CD4-positive, alpha-beta T cell (primary cell): Measurements from ENCODE around the gene CLEC4M. TPM values are rescaled to one million over a fixed set of nuclear protein-coding genes. Genes with fewer than 3 reads are reported as not detected.

Source experiments
- ATAC-seq: fragments of 200-7000 bp; cut with Tn5 transposase; one replicate; pipeline ENCODE4 v1.10.0; 2022; ENCODE audit warnings: mild to moderate bottlenecking; ENCODE audit not compliant: poor library complexity
- CTCF ChIA-PET: fragments of 350-600 bp; sonication (Branson Sonifier 250); formaldehyde crosslinking; loops from one replicate; lab custom pipeline; 2021; ENCODE audit warnings: antibody characterized with exemption, inconsistent platforms; lab: Charles Lee
- POLR2A ChIA-PET: fragments of 350-600 bp; sonication (Branson Sonifier 250); formaldehyde crosslinking; loops from one replicate; lab custom pipeline; 2021; ENCODE audit warnings: antibody characterized with exemption, inconsistent platforms; lab: Charles Lee
- DNase-seq, 14 experiments: peaks; one replicate each; pipeline ENCODE4 v3.0.0-alpha.2; 2013 to 2020; ENCODE audit warnings: mixed read lengths in 2 of 14
- H3K27ac ChIP-seq, 2 donors: one replicate each; pipeline versions ENCODE4 v1.5.1 to v1.7.0; 2013; ENCODE audit warnings: low read length in 2 of 2, low read depth in 1 of 2, mild to moderate bottlenecking in 1 of 2
- H3K27me3 ChIP-seq, 2 experiments: 1 replicate in 1 of 2; 2 replicates in 1 of 2; pipeline versions ENCODE4 v1.6.1 to v1.7.0; 2013; ENCODE audit warnings: low read length in 2 of 2, control low read depth in 1 of 2, mild to moderate bottlenecking in 1 of 2, moderate library complexity in 1 of 2; ENCODE audit not compliant: insufficient read depth in 2 of 2, control insufficient read depth in 1 of 2
- H3K36me3 ChIP-seq: one replicate; pipeline ENCODE4 v1.6.1; 2013; ENCODE audit warnings: low read length, control low read depth; ENCODE audit not compliant: insufficient read depth
- H3K4me1 ChIP-seq: one replicate; pipeline ENCODE4 v1.6.1; 2013; ENCODE audit warnings: low read length, control low read depth; ENCODE audit not compliant: insufficient read depth
- H3K4me3 ChIP-seq: one replicate; pipeline ENCODE4 v1.5.1; 2013; ENCODE audit warnings: mild to moderate bottlenecking, low read length, moderate library complexity
- H3K9me3 ChIP-seq, 2 experiments: 1 replicate in 1 of 2; 2 replicates in 1 of 2; pipeline versions ENCODE4 v1.6.1 to v1.7.0; 2013; ENCODE audit warnings: low read length in 2 of 2, mild to moderate bottlenecking in 2 of 2, control low read depth in 1 of 2, moderate library complexity in 1 of 2; ENCODE audit not compliant: control insufficient read depth in 1 of 2, insufficient read depth in 1 of 2
- H3K27ac Mint-ChIP-seq: one replicate; pipeline ENCODE4 v1.8.0; 2020; ENCODE audit warnings: mixed read lengths
- H3K27me3 Mint-ChIP-seq: one replicate; pipeline ENCODE4 v1.8.0; 2021; ENCODE audit warnings: mixed read lengths
- H3K36me3 Mint-ChIP-seq: one replicate; pipeline ENCODE4 v1.8.0; 2021; ENCODE audit warnings: low read depth, mixed read lengths
- H3K4me1 Mint-ChIP-seq: one replicate; pipeline ENCODE4 v1.8.0; 2021; ENCODE audit warnings: low read depth, mixed read lengths
- H3K4me3 Mint-ChIP-seq: one replicate; pipeline ENCODE4 v1.8.0; 2020; ENCODE audit warnings: mild to moderate bottlenecking, mixed read lengths
- H3K9me3 Mint-ChIP-seq: one replicate; pipeline ENCODE4 v1.8.0; 2020; ENCODE audit warnings: mixed read lengths
- CTCF ChIP-seq: fragments of 200-600 bp; IDR thresholded peaks from one replicate; pipeline ENCODE4 v1.8.0; 2022; ENCODE audit warnings: antibody characterized with exemption, mild to moderate bottlenecking
- intact Hi-C, 2 experiments: fragments of 100-400 bp; cut with DNase I in 1 of 2; cut with micrococcal nuclease in 1 of 2; formaldehyde crosslinking; loops; one replicate each; pipeline versions ENCODE4 v1.15.1 to v1.9.0; 2023 to 2025; cut with DNase I, micrococcal nuclease
- total RNA-seq, 174 experiments: library from RNA in 2 of 174; stranded (reverse) in 2 of 174; gene quantifications; one replicate each; pipeline ENCODE4 v1.2.3 and lab custom pipeline; 2021 to 2026

The CLEC4M gene
- total RNA-seq, 2 experiments from 2014 or later: not detected

GRCh38 chr19:7771072-7771471 is 8.0 kb downstream of the CLEC4M start:
- H3K27me3 ChIP-seq: no peaks in the 10 kb centered on the region
- H3K9me3 ChIP-seq: no peaks in the 10 kb centered on the region
- H3K4me1 Mint-ChIP-seq: peaks cover 16% of the 10 kb centered on the region
- H3K4me3 Mint-ChIP-seq: no peak overlapping the region
- no peak overlapping the region for H3K27ac ChIP-seq
- intact Hi-C loops: no loop called here
- ChIA-PET CTCF (no interaction called here), POLR2A (no interaction called here)
- H3K27ac Mint-ChIP-seq: no peak overlapping the region
- no peaks in the 10 kb centered on the region for H3K9me3 Mint-ChIP-seq
- H3K4me1 ChIP-seq: peaks cover 12% of the 10 kb centered on the region
- no peak overlapping the region for H3K4me3 ChIP-seq
- TF ChIP-seq CTCF: no peak
- H3K27me3 Mint-ChIP-seq: no peaks in the 10 kb centered on the region
- H3K36me3 Mint-ChIP-seq: no peaks in the 10 kb centered on the region
- ATAC-seq: no peak
- no peaks in the 10 kb centered on the region for H3K36me3 ChIP-seq
- no peak for DNase-seq

- Mint-ChIP-seq H3K9me3 (no peaks in the 10 kb centered on the region), H3K27me3 (peaks cover 2% of the 10 kb centered on the region), H3K36me3 (no peaks in the 10 kb centered on the region), H3K4me1 (peaks cover 16% of the 10 kb centered on the region), H3K4me3 (peak overlapping the region; percentile 54), H3K27ac (no peak overlapping the region)
- no peaks in the 10 kb centered on the region for H3K9me3 ChIP-seq
- CTCF ChIA-PET: no interaction called here
- no peak overlapping the region for H3K4me3 ChIP-seq
- DNase-seq (peak in 4 of 14 experiments; percentile 21 to 68 (median 52)), ATAC-seq (peak; percentile 60)
- H3K36me3 ChIP-seq: no peaks in the 10 kb centered on the region
- H3K27me3 ChIP-seq: no peaks in the 10 kb centered on the region
- POLR2A ChIA-PET: interaction anchor here (1.3 kb wide), 1 partner anchor 92 kb away, joined by 4 read pairs; no protein-coding TSS in a partner anchor
- TF ChIP-seq CTCF: no peak
- H3K4me1 ChIP-seq: peaks cover 12% of the 10 kb centered on the region
- intact Hi-C loops: no loop called here
- no peak overlapping the region for H3K27ac ChIP-seq
Observed at GRCh38 chr19:7772752-7773291, 9.8 kb downstream of the CLEC4M start.

- Histone ChIP-seq H3K27me3 (no peaks in the 10 kb centered on the region), H3K9me3 (no peaks in the 10 kb centered on the region), H3K4me3 (no peak overlapping the region), H3K36me3 (no peaks in the 10 kb centered on the region), H3K4me1 (peaks cover 12% of the 10 kb centered on the region), H3K27ac (no peak overlapping the region)
- H3K4me3 Mint-ChIP-seq: no peak overlapping the region
- H3K36me3 Mint-ChIP-seq: no peaks in the 10 kb centered on the region
- no peak overlapping the region for H3K27ac Mint-ChIP-seq
- peaks cover 5% of the 10 kb centered on the region for H3K27me3 Mint-ChIP-seq
- ChIA-PET POLR2A (interaction anchor here (1.3 kb wide), 1 partner anchor 93 kb away, joined by 4 read pairs; no protein-coding TSS in a partner anchor), CTCF (no interaction called here)
- no peaks in the 10 kb centered on the region for H3K9me3 Mint-ChIP-seq
- ATAC-seq (no peak), DNase-seq (no peak)
- intact Hi-C loops: no loop called here
- no peak for TF ChIP-seq CTCF
- H3K4me1 Mint-ChIP-seq: peaks cover 16% of the 10 kb centered on the region
Observed at GRCh38 chr19:7773841-7774240, 10.8 kb downstream of the CLEC4M start.
